Neural cell (in vitro differentiated cells): Measurements from ENCODE around the gene SYPL2.

Experiments used
- EZH2 ChIP-seq: fragments of 200-600, 300-800 bp; shearing (Covaris generic), sonication (generic); IDR thresholded peaks from 2 replicates; pipeline ENCODE4 v1.6.1; 2014; ENCODE audit warnings: antibody characterized with exemption, low read length, borderline replicate concordance, mild to moderate bottlenecking; ENCODE audit not compliant: insufficient read depth, poor library complexity, severe bottlenecking
- TAF1 ChIP-seq: IDR thresholded peaks from 2 replicates; pipeline ENCODE4 v1.6.1; 2012; ENCODE audit warnings: low read depth
- TF ChIP-seq, protein P1 (sequence below): fragments of 450-650 bp; IDR thresholded peaks from 2 replicates; pipeline ENCODE4 v1.5.1; 2014; ENCODE audit warnings: antibody characterized with exemption, mild to moderate bottlenecking, moderate library complexity; ENCODE audit not compliant: poor library complexity, severe bottlenecking

DNA sequence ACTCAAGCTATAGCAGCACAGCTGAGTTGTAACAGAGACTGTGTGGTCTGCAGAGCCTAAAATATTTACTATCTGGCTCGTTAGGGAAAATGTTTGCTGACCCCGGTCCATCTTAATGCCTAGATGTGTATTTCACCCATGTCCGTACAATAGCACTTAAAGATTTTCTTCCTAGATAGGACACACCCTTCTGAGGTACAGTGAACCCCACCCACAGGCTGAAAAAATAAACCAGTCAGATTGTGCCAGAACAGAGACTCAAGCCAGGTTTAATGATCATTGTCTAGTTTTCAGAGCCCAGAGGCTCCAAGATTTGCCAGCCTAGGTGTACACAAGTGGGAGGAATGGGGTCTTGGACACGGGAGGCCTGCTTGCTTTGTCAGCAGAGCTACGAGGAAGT, 37.6 kb downstream of the SYPL2 start:
- TF ChIP-seq, protein P1, sequence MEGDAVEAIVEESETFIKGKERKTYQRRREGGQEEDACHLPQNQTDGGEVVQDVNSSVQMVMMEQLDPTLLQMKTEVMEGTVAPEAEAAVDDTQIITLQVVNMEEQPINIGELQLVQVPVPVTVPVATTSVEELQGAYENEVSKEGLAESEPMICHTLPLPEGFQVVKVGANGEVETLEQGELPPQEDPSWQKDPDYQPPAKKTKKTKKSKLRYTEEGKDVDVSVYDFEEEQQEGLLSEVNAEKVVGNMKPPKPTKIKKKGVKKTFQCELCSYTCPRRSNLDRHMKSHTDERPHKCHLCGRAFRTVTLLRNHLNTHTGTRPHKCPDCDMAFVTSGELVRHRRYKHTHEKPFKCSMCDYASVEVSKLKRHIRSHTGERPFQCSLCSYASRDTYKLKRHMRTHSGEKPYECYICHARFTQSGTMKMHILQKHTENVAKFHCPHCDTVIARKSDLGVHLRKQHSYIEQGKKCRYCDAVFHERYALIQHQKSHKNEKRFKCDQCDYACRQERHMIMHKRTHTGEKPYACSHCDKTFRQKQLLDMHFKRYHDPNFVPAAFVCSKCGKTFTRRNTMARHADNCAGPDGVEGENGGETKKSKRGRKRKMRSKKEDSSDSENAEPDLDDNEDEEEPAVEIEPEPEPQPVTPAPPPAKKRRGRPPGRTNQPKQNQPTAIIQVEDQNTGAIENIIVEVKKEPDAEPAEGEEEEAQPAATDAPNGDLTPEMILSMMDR = no peak
- TF ChIP-seq TAF1 = no peak
- no peak for TF ChIP-seq EZH2
